ENCODE data around the gene PATJ. TPM values are rescaled to one million over a fixed set of nuclear protein-coding genes. Genes with fewer than 3 reads are reported as not detected.

PATJ gene
- total RNA-seq, 1 experiment from 2014 or later: 47.3 TPM

DNA sequence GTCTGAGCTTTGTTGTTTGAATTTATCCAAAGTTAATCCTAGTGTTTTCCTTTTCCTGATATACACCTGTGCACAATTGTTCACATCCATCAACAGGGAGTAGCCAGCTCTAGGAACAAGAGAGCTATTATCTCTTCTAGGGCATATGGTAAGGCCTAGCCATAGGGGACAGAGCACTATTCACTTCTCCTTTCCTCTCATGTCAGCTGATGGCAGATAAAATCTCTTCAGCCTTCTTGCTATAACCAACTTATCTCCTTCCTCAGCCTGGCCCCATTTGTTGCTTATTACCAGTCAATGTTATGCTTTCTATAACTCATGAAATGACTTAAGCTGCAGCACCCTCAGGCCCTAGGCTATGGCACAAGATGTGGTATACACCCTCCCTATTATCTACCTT, 38.9 kb downstream of the PATJ start:
- no peak overlapping the region; a peak in 1 of 7 replicates for H3K27ac Mint-ChIP-seq

More for the DNA sequence above, 38.9 kb downstream of the PATJ start:
- H3K9ac ChIP-seq (ENCODE audit: extremely low read depth, insufficient read length, low read length): no peak overlapping the region
- H3T11ph ChIP-seq (ENCODE audit: low read length): no peak overlapping the region
- no peaks in the 10 kb centered on the region for H4K20me1 ChIP-seq (ENCODE audit: control insufficient read depth, insufficient read depth, insufficient read length)
- H2AK5ac ChIP-seq (ENCODE audit: insufficient read length, low read length): no peak overlapping the region
- Mint-ChIP-seq H3K27me3 (ENCODE audit: low read depth) (no peaks in the 10 kb centered on the region), H3K9me3 (no peaks in the 10 kb centered on the region), H3K4me1 (no peaks in the 10 kb centered on the region), H3K4me3 (no peak overlapping the region), H3K36me3 (ENCODE audit: insufficient read depth in 1 of 3, low read depth in 3 of 3) (peaks cover 0 to 27% (median 13%) of the 10 kb centered on the region in 3 experiments; a peak in 5 of 7 replicates)
- TF ChIP-seq, protein P1, sequence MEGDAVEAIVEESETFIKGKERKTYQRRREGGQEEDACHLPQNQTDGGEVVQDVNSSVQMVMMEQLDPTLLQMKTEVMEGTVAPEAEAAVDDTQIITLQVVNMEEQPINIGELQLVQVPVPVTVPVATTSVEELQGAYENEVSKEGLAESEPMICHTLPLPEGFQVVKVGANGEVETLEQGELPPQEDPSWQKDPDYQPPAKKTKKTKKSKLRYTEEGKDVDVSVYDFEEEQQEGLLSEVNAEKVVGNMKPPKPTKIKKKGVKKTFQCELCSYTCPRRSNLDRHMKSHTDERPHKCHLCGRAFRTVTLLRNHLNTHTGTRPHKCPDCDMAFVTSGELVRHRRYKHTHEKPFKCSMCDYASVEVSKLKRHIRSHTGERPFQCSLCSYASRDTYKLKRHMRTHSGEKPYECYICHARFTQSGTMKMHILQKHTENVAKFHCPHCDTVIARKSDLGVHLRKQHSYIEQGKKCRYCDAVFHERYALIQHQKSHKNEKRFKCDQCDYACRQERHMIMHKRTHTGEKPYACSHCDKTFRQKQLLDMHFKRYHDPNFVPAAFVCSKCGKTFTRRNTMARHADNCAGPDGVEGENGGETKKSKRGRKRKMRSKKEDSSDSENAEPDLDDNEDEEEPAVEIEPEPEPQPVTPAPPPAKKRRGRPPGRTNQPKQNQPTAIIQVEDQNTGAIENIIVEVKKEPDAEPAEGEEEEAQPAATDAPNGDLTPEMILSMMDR (conservative IDR thresholded peaks at IDR 0.05): no peak
- H3K79me2 ChIP-seq (ENCODE audit: insufficient read depth, low read length): no peaks in the 10 kb centered on the region
- H3K23ac ChIP-seq (ENCODE audit: insufficient read length, low read depth, low read length): no peak overlapping the region
- no peak overlapping the region for H4K5ac ChIP-seq (ENCODE audit: insufficient read length, low read depth, low read length)
- no peak overlapping the region for H3K14ac ChIP-seq (ENCODE audit: insufficient read depth, low read length)
- DNase-seq: no peak
- no peak overlapping the region for H3K18ac ChIP-seq (ENCODE audit: insufficient read length, low read depth, low read length)
- H3K27ac ChIP-seq (ENCODE audit: insufficient read length, low read depth, low read length): no peak overlapping the region
- H3K4me1 ChIP-seq (ENCODE audit: insufficient read depth, low read length): no peaks in the 10 kb centered on the region
- H3K79me1 ChIP-seq (ENCODE audit: insufficient read depth, low read depth, low read length, poor library complexity, severe bottlenecking): no peaks in the 10 kb centered on the region
- no peak overlapping the region for H2BK12ac ChIP-seq (ENCODE audit: insufficient read length, low read depth, low read length)
- H3K56ac ChIP-seq (ENCODE audit: insufficient read length, low read depth, low read length): no peak overlapping the region
- H2AFZ ChIP-seq (ENCODE audit: low read length): no peak overlapping the region
- no peak overlapping the region for H2BK15ac ChIP-seq (ENCODE audit: low read depth, low read length)
- H4K8ac ChIP-seq (replicated peaks; ENCODE audit: insufficient read length, low read depth, low read length): no peak overlapping the region
- no peaks in the 10 kb centered on the region for H3K9me3 ChIP-seq (ENCODE audit: control insufficient read depth, low read depth, low read length)
- H3K4ac ChIP-seq (ENCODE audit: low read depth, low read length): no peak overlapping the region
- H3K27me3 ChIP-seq (ENCODE audit: insufficient read depth, low read length): no peaks in the 10 kb centered on the region
- no peak overlapping the region for H3K4me2 ChIP-seq (ENCODE audit: insufficient read depth, insufficient read length, low read length)
- H2BK5ac ChIP-seq (ENCODE audit: insufficient read length, low read length): no peak overlapping the region
- no peak overlapping the region for H2BK20ac ChIP-seq (ENCODE audit: low read depth, low read length, poor library complexity, severe bottlenecking)
- no peak overlapping the region for H4K91ac ChIP-seq (ENCODE audit: insufficient read length, low read depth, low read length)
- no peak overlapping the region for H2BK120ac ChIP-seq (ENCODE audit: low read depth, low read length, poor library complexity, severe bottlenecking)
- H3K23me2 ChIP-seq (ENCODE audit: insufficient read length, low read depth, low read length, poor library complexity, severe bottlenecking): no peaks in the 10 kb centered on the region

Data from H9 (cell line).